Measurements from ENCODE around the gene KIAA0586. TPM values are rescaled to one million over a fixed set of nuclear protein-coding genes. Genes with fewer than 3 reads are reported as not detected.
A peak's percentile ranks its signal among the peaks of the same experiment; 100 is the strongest.
"Not testable (repeated sequence)": the region's sequence is repeated elsewhere in the genome, so short reads cannot be mapped to it uniquely, and the experiment has no call there.

The KIAA0586 gene
- total RNA-seq, 1 donor, result 17.7 TPM

- H3K27ac ChIP-seq (ENCODE audit: low read depth, low read length), result no peak overlapping the region
- no peak for DNase-seq (ENCODE audit: insufficient read length, low spot score, missing footprints)
- TF ChIP-seq CTCF (IDR thresholded peaks at IDR 0.05; ENCODE audit: extremely low read depth, low read depth, low read length), result no peak
- no peaks in the 10 kb centered on the region for H3K36me3 ChIP-seq (ENCODE audit: insufficient read depth, low read length)
- H3K4me2 ChIP-seq (ENCODE audit: insufficient read depth, low read length), result no peak overlapping the region
- no peak overlapping the region for H2AFZ ChIP-seq (ENCODE audit: low read length)
- no peaks in the 10 kb centered on the region for H4K20me1 ChIP-seq (ENCODE audit: insufficient read depth, low read length)
- no peaks in the 10 kb centered on the region for H3K9me3 ChIP-seq (ENCODE audit: low read depth, low read length)
- no peak overlapping the region for H3K4me3 ChIP-seq (ENCODE audit: insufficient read depth, low read length)
- no peaks in the 10 kb centered on the region for H3K79me2 ChIP-seq (ENCODE audit: insufficient read depth, low read length)
- no peaks in the 10 kb centered on the region for H3K4me1 ChIP-seq (ENCODE audit: insufficient read depth, low read length)
- H3K27me3 ChIP-seq (ENCODE audit: insufficient read depth, low read length), result no peaks in the 10 kb centered on the region
Observed at GRCh38 chr14:58572863-58573262, 145.3 kb downstream of the KIAA0586 start.

- Histone ChIP-seq H3K27ac (ENCODE audit: low read depth, low read length) (no peak overlapping the region), H2AFZ (ENCODE audit: low read length) (no peak overlapping the region), H3K4me3 (ENCODE audit: insufficient read depth, low read length) (no peak overlapping the region), H3K36me3 (ENCODE audit: insufficient read depth, low read length) (no peaks in the 10 kb centered on the region), H3K79me2 (ENCODE audit: insufficient read depth, low read length) (no peaks in the 10 kb centered on the region), H3K27me3 (ENCODE audit: insufficient read depth, low read length) (no peaks in the 10 kb centered on the region), H3K4me1 (ENCODE audit: insufficient read depth, low read length) (no peaks in the 10 kb centered on the region), H4K20me1 (ENCODE audit: insufficient read depth, low read length) (no peaks in the 10 kb centered on the region), H3K4me2 (ENCODE audit: insufficient read depth, low read length) (no peak overlapping the region), H3K9me3 (ENCODE audit: low read depth, low read length) (no peaks in the 10 kb centered on the region)
- peak; percentile 15 for TF ChIP-seq CTCF (IDR thresholded peaks at IDR 0.05; ENCODE audit: extremely low read depth, low read depth, low read length)
- no peak for DNase-seq (ENCODE audit: insufficient read length, low spot score, missing footprints)
Observed at GRCh38 chr14:58574623-58575022, 147.1 kb downstream of the KIAA0586 start.

- Histone ChIP-seq H2AFZ (ENCODE audit: low read length) (no peak overlapping the region), H3K4me2 (ENCODE audit: insufficient read depth, low read length) (no peak overlapping the region), H3K9me3 (ENCODE audit: low read depth, low read length) (no peaks in the 10 kb centered on the region), H3K27ac (ENCODE audit: low read depth, low read length) (no peak overlapping the region), H3K27me3 (ENCODE audit: insufficient read depth, low read length) (no peaks in the 10 kb centered on the region), H3K36me3 (ENCODE audit: insufficient read depth, low read length) (no peaks in the 10 kb centered on the region), H3K4me3 (ENCODE audit: insufficient read depth, low read length) (no peak overlapping the region), H3K4me1 (ENCODE audit: insufficient read depth, low read length) (no peaks in the 10 kb centered on the region), H4K20me1 (ENCODE audit: insufficient read depth, low read length) (no peaks in the 10 kb centered on the region), H3K79me2 (ENCODE audit: insufficient read depth, low read length) (no peaks in the 10 kb centered on the region)
- TF ChIP-seq CTCF (IDR thresholded peaks at IDR 0.05; ENCODE audit: extremely low read depth, low read depth, low read length), result no peak
- DNase-seq (ENCODE audit: insufficient read length, low spot score, missing footprints), result no peak
Observed at GRCh38 chr14:58575956-58576355, 148.4 kb downstream of the KIAA0586 start.

GRCh38 chr14:58580035-58580434 is 152.5 kb downstream of the KIAA0586 start:
- not testable (repeated sequence) for H3K4me1 ChIP-seq (ENCODE audit: insufficient read depth, low read length); H2AFZ ChIP-seq (ENCODE audit: low read length); H3K79me2 ChIP-seq (ENCODE audit: insufficient read depth, low read length); H3K9me3 ChIP-seq (ENCODE audit: low read depth, low read length); H3K4me3 ChIP-seq (ENCODE audit: insufficient read depth, low read length); H3K27me3 ChIP-seq (ENCODE audit: insufficient read depth, low read length); H4K20me1 ChIP-seq (ENCODE audit: insufficient read depth, low read length); H3K36me3 ChIP-seq (ENCODE audit: insufficient read depth, low read length); DNase-seq (ENCODE audit: insufficient read length, low spot score, missing footprints); H3K4me2 ChIP-seq (ENCODE audit: insufficient read depth, low read length); H3K27ac ChIP-seq (ENCODE audit: low read depth, low read length)

GRCh38 chr14:58581389-58581788 is 153.9 kb downstream of the KIAA0586 start:
- H3K4me2 ChIP-seq (ENCODE audit: insufficient read depth, low read length); H3K4me1 ChIP-seq (ENCODE audit: insufficient read depth, low read length); H3K36me3 ChIP-seq (ENCODE audit: insufficient read depth, low read length); H3K4me3 ChIP-seq (ENCODE audit: insufficient read depth, low read length); H3K27me3 ChIP-seq (ENCODE audit: insufficient read depth, low read length); H3K27ac ChIP-seq (ENCODE audit: low read depth, low read length); DNase-seq (ENCODE audit: insufficient read length, low spot score, missing footprints); H3K79me2 ChIP-seq (ENCODE audit: insufficient read depth, low read length); H3K9me3 ChIP-seq (ENCODE audit: low read depth, low read length); H2AFZ ChIP-seq (ENCODE audit: low read length); H4K20me1 ChIP-seq (ENCODE audit: insufficient read depth, low read length): not testable (repeated sequence)

Data from osteoblast (primary cell).